GM18907 (cell line): ENCODE measurements around the gene OR2A25.

Experiments
- ATAC-seq: cut with Tn5 transposase; IDR thresholded peaks from one replicate; pipeline ENCODE4 v1.9.1; 2021; ENCODE audit warnings: mild to moderate bottlenecking, moderate library complexity; ENCODE audit not compliant: unreplicated experiment

Gene OR2A25

GRCh38 chr7:144069953-144070352 is 342 bp downstream of the OR2A25 start:
- no peak for ATAC-seq

- ATAC-seq, result no peak
These were observed 4.8 kb downstream of the OR2A25 start for GRCh38 chr7:144074374-144074773.

GRCh38 chr7:144085978-144086377 is 16.4 kb downstream of the OR2A25 start, which contains the start of gene OR2A12:
Gene OR2A12 (plus strand): TSS chr7:144086278. CDS start chr7:144095108, 8,830 bp downstream.
- no peak for ATAC-seq

- no peak for ATAC-seq
These were observed 17.1 kb downstream of the OR2A25 start for GRCh38 chr7:144086730-144087129.

- no peak for ATAC-seq
These were observed 17.6 kb downstream of the OR2A25 start for GRCh38 chr7:144087230-144087629.

GRCh38 chr7:144090667-144091066 is 21.1 kb downstream of the OR2A25 start:
- ATAC-seq, result no peak

- ATAC-seq, result no peak
These were observed 29.2 kb downstream of the OR2A25 start for GRCh38 chr7:144098776-144099175.

- no peak for ATAC-seq
These were observed 31.0 kb downstream of the OR2A25 start for GRCh38 chr7:144100607-144101006.

- ATAC-seq, result no peak
These were observed 32.4 kb downstream of the OR2A25 start for GRCh38 chr7:144102041-144102440.

- ATAC-seq, result no peak
These were observed 35.6 kb downstream of the OR2A25 start for GRCh38 chr7:144105211-144105610.

- no peak for ATAC-seq
These were observed 39.7 kb downstream of the OR2A25 start, which contains the start of gene OR2A2 for GRCh38 chr7:144109283-144109682. Gene OR2A2 (plus strand): TSS chr7:144109583. CDS start chr7:144109583, 0 bp downstream.

- ATAC-seq, result no peak
These were observed 40.7 kb downstream of the OR2A25 start for GRCh38 chr7:144110272-144110671.

GRCh38 chr7:144113651-144114050 is 44.0 kb downstream of the OR2A25 start:
- no peak for ATAC-seq

- ATAC-seq, result no peak
These were observed 48.7 kb downstream of the OR2A25 start for GRCh38 chr7:144118341-144118740.

- no peak for ATAC-seq
These were observed 53.3 kb downstream of the OR2A25 start, which contains the start of gene OR2A14 for GRCh38 chr7:144122876-144123275. Gene OR2A14 (plus strand): TSS chr7:144123176. CDS start chr7:144129113, 5,937 bp downstream.
